ENCODE results near the gene PLXNA3.

The PLXNA3 gene

GRCh38 chrX:154471839-154472684 is 14.0 kb downstream of the PLXNA3 start:
- no peaks in the 10 kb centered on the region for H3K27me3 ChIP-seq (ENCODE audit: control insufficient read depth, insufficient read depth, low read length)
- no peak overlapping the region for H3K4me2 ChIP-seq (ENCODE audit: low read length)
- no peaks in the 10 kb centered on the region for H3K9me3 ChIP-seq (replicated peaks; ENCODE audit: low read length)
- no peak overlapping the region for H3K9ac ChIP-seq (ENCODE audit: low read depth, low read length)
- H3K4me3 ChIP-seq (ENCODE audit: low read length), result no peak overlapping the region
- no peaks in the 10 kb centered on the region for H3K4me1 ChIP-seq (ENCODE audit: control insufficient read depth, insufficient read depth, low read length)
- H3K36me3 ChIP-seq (ENCODE audit: insufficient read depth, low read length), result peaks cover 51% of the 10 kb centered on the region

GRCh38 chrX:154472685-154473632 is 14.9 kb downstream of the PLXNA3 start:
- no peaks in the 10 kb centered on the region for H3K9me3 ChIP-seq (replicated peaks; ENCODE audit: low read length)
- peaks cover 3% of the 10 kb centered on the region for H3K4me1 ChIP-seq (ENCODE audit: control insufficient read depth, insufficient read depth, low read length)
- H3K4me2 ChIP-seq (ENCODE audit: low read length), result no peak overlapping the region
- no peaks in the 10 kb centered on the region for H3K27me3 ChIP-seq (ENCODE audit: control insufficient read depth, insufficient read depth, low read length)
- H3K9ac ChIP-seq (ENCODE audit: low read depth, low read length), result no peak overlapping the region
- peaks cover 48% of the 10 kb centered on the region for H3K36me3 ChIP-seq (ENCODE audit: insufficient read depth, low read length)
- H3K4me3 ChIP-seq (ENCODE audit: low read length), result no peak overlapping the region

DNA sequence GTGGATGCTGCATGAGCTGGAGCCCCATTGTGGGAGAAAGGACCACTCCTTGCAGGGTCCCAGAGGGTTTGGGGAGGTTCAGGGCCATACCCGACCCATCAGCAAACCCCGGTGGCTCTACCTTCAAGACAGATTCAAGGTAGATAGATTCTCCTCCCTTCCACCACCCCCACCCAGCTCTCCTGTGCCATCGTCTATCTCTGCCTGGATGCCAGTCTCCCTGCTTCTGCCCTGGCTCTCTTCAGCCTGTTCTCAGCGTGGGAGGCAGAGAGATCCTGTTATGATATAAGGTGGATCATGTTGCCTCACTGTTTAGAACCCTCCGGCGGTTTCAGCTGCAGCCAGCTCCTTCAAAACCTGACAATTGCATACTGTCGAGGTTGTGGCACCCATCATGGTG is 15.6 kb downstream of the PLXNA3 start:
- H3K9ac ChIP-seq (ENCODE audit: low read depth, low read length), result no peak overlapping the region
- H3K4me1 ChIP-seq (ENCODE audit: control insufficient read depth, insufficient read depth, low read length), result peaks cover 6% of the 10 kb centered on the region
- H3K9me3 ChIP-seq (replicated peaks; ENCODE audit: low read length), result no peaks in the 10 kb centered on the region
- H3K4me2 ChIP-seq (ENCODE audit: low read length), result no peak overlapping the region
- no peaks in the 10 kb centered on the region for H3K27me3 ChIP-seq (ENCODE audit: control insufficient read depth, insufficient read depth, low read length)
- H3K4me3 ChIP-seq (ENCODE audit: low read length), result no peak overlapping the region
- H3K36me3 ChIP-seq (ENCODE audit: insufficient read depth, low read length), result peaks cover 44% of the 10 kb centered on the region

GRCh38 chrX:154476821-154477220 is 18.7 kb downstream of the PLXNA3 start:
- H3K36me3 ChIP-seq (ENCODE audit: insufficient read depth, low read length), result peaks cover 14% of the 10 kb centered on the region
- no peaks in the 10 kb centered on the region for H3K9me3 ChIP-seq (replicated peaks; ENCODE audit: low read length)
- H3K4me1 ChIP-seq (ENCODE audit: control insufficient read depth, insufficient read depth, low read length), result peaks cover 12% of the 10 kb centered on the region
- H3K9ac ChIP-seq (ENCODE audit: low read depth, low read length), result no peak overlapping the region
- H3K4me2 ChIP-seq (ENCODE audit: low read length), result no peak overlapping the region
- H3K27me3 ChIP-seq (ENCODE audit: control insufficient read depth, insufficient read depth, low read length), result no peaks in the 10 kb centered on the region
- H3K4me3 ChIP-seq (ENCODE audit: low read length), result no peak overlapping the region

DNA sequence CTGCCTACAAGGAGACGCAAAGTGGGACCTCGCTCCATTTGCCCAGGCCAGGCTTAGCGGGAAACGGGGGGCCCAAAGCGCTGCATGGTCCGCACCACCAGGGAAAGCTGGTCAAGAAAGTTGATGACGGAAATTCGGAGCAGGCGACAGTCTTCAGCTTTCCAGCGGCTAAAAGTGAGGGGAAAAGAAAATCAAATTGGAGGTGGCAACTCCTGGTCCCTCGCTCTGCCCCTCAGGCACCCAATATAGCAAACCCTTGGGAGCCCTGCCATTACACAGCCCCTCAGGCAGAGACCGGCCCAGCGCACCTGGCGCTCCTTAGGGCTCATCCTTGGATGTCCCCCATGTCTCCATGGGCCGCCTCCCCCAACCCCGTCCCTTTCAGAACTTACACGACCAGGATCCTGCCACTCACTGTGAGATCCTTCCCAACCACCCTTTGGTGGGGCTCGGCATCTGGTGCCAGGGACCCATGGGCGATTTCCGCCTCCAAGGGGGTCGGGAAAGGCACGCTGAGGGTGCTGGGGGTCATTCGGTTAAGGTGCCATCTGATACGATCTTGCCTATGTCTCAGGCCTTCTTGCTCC is 19.9 kb downstream of the PLXNA3 start:
- Histone ChIP-seq H3K4me1 (ENCODE audit: control insufficient read depth, insufficient read depth, low read length) (peaks cover 12% of the 10 kb centered on the region), H3K4me3 (ENCODE audit: low read length) (peak overlapping the region; percentile 72), H3K27me3 (ENCODE audit: control insufficient read depth, insufficient read depth, low read length) (no peaks in the 10 kb centered on the region), H3K4me2 (ENCODE audit: low read length) (peak overlapping the region; percentile 74), H3K9me3 (replicated peaks; ENCODE audit: low read length) (no peaks in the 10 kb centered on the region), H3K36me3 (ENCODE audit: insufficient read depth, low read length) (peaks cover 12% of the 10 kb centered on the region), H3K9ac (ENCODE audit: low read depth, low read length) (peak overlapping the region; percentile 69)

DNA sequence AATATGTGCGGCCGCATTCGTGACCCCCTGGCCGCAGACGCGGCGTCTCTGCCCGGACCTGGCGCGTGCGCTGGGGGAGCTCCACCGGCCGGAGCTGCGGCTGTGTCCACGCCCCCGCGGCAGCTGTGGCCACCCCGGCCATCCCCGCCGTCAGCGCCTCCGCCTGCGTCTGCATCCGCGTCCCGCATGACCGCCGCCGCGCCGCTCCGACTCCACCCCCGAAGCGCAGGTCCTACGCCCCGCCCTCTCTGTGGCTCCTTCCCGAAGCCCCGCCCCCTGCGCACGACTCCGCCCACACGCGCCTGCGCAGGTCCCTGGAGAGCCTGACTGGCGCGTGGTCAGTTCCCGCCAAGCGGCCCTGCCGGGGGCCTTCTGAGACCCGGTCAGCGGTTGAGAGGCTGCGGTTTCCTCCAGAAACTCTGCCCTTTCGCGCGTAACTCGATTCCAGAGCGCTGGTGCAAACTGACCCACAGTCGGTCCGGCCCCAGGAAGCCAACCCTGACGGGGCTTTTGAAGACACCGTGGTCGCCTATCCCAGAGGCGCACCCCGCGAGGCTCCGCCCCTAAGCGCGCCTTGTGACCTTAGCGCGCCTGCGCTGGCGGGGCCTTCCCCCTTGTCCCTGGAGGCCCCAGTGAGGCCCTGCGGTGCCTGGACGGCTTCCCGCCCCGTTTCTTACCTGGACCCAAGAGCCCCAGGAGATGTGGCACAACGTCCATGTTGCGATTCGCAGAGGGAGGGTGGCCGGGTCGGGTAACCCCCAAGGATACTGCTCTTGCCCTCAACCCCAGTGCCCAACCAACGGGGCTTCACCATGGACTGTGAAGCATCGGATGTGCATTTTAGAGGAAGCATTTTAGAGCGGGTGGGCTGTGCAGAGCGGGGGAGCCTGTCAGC is 20.9 kb downstream of the PLXNA3 start, which contains the start of gene LAGE3:
TSS of gene LAGE3 (minus strand) at position 554 of the 895 bp plus-strand sequence. CDS start at position 188, 366 bp downstream.
- Histone ChIP-seq H3K4me1 (ENCODE audit: control insufficient read depth, insufficient read depth, low read length) (peaks cover 12% of the 10 kb centered on the region), H3K4me2 (ENCODE audit: low read length) (peak within 1 kb of the TSS; percentile 74), H3K9me3 (replicated peaks; ENCODE audit: low read length) (no peaks in the 10 kb centered on the region), H3K4me3 (ENCODE audit: low read length) (peak within 1 kb of the TSS; percentile 72), H3K9ac (ENCODE audit: low read depth, low read length) (peak within 1 kb of the TSS; percentile 69), H3K36me3 (ENCODE audit: insufficient read depth, low read length) (peaks cover 11% of the 10 kb centered on the region), H3K27me3 (ENCODE audit: control insufficient read depth, insufficient read depth, low read length) (no peaks in the 10 kb centered on the region)

DNA sequence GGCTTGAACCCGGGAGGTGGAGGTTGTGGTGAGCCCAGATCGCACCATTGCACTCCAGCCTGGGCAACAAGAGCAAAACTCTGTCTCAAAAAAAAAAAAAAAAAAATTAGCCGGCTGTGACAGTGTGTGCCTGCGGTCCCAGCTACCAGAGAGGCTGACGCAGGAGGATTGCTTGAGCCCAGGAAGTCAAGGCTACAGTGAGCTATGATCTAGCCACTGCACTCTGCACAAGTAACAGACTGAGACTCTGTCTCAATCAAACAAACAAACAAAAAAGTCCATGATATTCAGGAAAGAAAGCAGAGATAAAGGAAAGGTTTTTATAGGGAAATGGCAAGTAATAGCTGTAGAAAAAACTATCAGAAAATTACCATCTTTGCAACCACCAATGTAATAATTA is 23.1 kb downstream of the PLXNA3 start:
- Histone ChIP-seq H3K9ac (ENCODE audit: low read depth, low read length) (no peak overlapping the region), H3K36me3 (ENCODE audit: insufficient read depth, low read length) (peaks cover 13% of the 10 kb centered on the region), H3K4me2 (ENCODE audit: low read length) (no peak overlapping the region), H3K9me3 (replicated peaks; ENCODE audit: low read length) (no peaks in the 10 kb centered on the region), H3K4me3 (ENCODE audit: low read length) (no peak overlapping the region), H3K27me3 (ENCODE audit: control insufficient read depth, insufficient read depth, low read length) (no peaks in the 10 kb centered on the region), H3K4me1 (ENCODE audit: control insufficient read depth, insufficient read depth, low read length) (peaks cover 29% of the 10 kb centered on the region)

DNA sequence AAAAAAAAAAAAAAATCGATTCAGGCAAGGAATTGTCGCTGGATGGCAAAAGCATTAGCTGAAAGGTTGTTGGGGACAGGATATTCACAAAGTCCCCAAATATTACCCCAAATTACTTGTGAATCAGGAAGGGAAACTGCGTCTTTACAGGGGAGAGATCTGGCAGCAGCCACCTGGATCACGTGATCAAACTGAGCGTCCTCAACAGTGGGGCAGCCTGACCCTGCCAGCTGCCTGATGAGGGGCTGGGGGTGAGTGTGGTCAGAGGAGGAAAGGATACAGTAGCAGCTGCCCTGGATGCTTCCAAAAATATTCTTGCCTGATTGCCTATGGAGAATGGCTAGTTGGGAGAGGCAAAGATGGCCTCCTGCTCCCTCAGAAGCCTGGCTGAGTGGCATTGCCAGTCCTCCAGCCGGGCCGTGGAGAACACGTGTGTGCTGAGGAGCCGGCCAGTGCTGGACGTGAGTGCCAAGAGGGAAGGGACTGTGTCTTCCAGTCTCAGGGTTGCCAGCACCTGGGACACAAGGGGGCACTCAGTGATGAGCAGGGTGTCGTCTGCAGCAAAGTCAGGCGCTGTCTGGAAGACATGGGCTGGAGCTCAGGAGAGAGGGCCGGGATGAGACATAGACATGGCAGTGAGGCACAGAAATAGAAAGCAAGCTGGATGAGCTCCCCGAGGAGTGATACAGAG is 24.0 kb downstream of the PLXNA3 start:
- Histone ChIP-seq H3K9ac (ENCODE audit: low read depth, low read length) (no peak overlapping the region), H3K9me3 (replicated peaks; ENCODE audit: low read length) (no peaks in the 10 kb centered on the region), H3K36me3 (ENCODE audit: insufficient read depth, low read length) (peaks cover 13% of the 10 kb centered on the region), H3K4me2 (ENCODE audit: low read length) (no peak overlapping the region), H3K27me3 (ENCODE audit: control insufficient read depth, insufficient read depth, low read length) (no peaks in the 10 kb centered on the region), H3K4me3 (ENCODE audit: low read length) (no peak overlapping the region), H3K4me1 (ENCODE audit: control insufficient read depth, insufficient read depth, low read length) (peaks cover 33% of the 10 kb centered on the region)

GRCh38 chrX:154482786-154483185 is 24.7 kb downstream of the PLXNA3 start:
- Histone ChIP-seq H3K4me3 (ENCODE audit: low read length) (no peak overlapping the region), H3K27me3 (ENCODE audit: control insufficient read depth, insufficient read depth, low read length) (no peaks in the 10 kb centered on the region), H3K36me3 (ENCODE audit: insufficient read depth, low read length) (peaks cover 15% of the 10 kb centered on the region), H3K9me3 (replicated peaks; ENCODE audit: low read length) (no peaks in the 10 kb centered on the region), H3K9ac (ENCODE audit: low read depth, low read length) (no peak overlapping the region), H3K4me1 (ENCODE audit: control insufficient read depth, insufficient read depth, low read length) (peaks cover 35% of the 10 kb centered on the region), H3K4me2 (ENCODE audit: low read length) (no peak overlapping the region)

DNA sequence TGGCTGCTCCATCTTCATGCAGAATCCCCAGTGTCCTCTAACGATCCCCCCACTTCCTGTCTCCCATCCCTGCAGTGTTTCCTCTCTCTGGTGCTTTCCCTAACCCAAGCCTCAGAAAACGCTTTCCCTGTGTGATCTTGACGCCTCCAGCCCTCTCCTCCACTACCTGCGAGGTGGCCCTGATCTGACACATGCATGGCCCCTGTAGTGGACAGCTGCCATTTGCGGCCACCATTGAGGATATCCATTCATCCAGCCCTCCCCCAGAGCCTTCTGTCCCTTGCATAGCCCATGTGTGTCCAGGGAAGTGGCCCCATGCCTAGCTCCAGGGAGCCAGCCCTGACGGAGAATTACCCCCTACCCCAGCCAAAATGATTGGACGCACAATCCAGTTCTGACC is 25.2 kb downstream of the PLXNA3 start:
- Histone ChIP-seq H3K4me1 (ENCODE audit: control insufficient read depth, insufficient read depth, low read length) (peaks cover 30% of the 10 kb centered on the region), H3K36me3 (ENCODE audit: insufficient read depth, low read length) (peaks cover 21% of the 10 kb centered on the region), H3K4me2 (ENCODE audit: low read length) (no peak overlapping the region), H3K9me3 (replicated peaks; ENCODE audit: low read length) (no peaks in the 10 kb centered on the region), H3K27me3 (ENCODE audit: control insufficient read depth, insufficient read depth, low read length) (no peaks in the 10 kb centered on the region), H3K9ac (ENCODE audit: low read depth, low read length) (no peak overlapping the region), H3K4me3 (ENCODE audit: low read length) (no peak overlapping the region)
